ENCODE measurements around the gene NTSR1. TPM values are rescaled to one million over a fixed set of nuclear protein-coding genes. Genes with fewer than 3 reads are reported as not detected.

The NTSR1 gene
- total RNA-seq, 4 donors from 2014 or later, result 0.04 to 0.13 TPM; not detected in 2

- TF ChIP-seq CTCF (IDR thresholded peaks at IDR 0.05 in 4 of 5, conservative IDR thresholded peaks at IDR 0.05 in 1 of 5) (no peak), POLR2A (IDR thresholded peaks at IDR 0.05) (no peak)
- no peaks in the 10 kb centered on the region for H3K4me1 ChIP-seq
- no peaks in the 10 kb centered on the region for H3K9me3 ChIP-seq
- intact Hi-C loops (cut with DNase I; ENCODE audit: low total_unique reads) (no loop called here), in situ Hi-C loops (cut with MboI; ENCODE audit: low sequenced_read_pairs in 4 of 4) (no loop called here)
- no peak overlapping the region for H3K27ac ChIP-seq
- no peaks in the 10 kb centered on the region for H3K36me3 ChIP-seq
- ATAC-seq (no peak), DNase-seq (no peak)
- H3K27me3 ChIP-seq, result peaks cover 9 to 25% (median 18%) of the 10 kb centered on the region in 3 donors
- H3K4me3 ChIP-seq, result no peak overlapping the region
These were observed 14.5 kb upstream of the NTSR1 start for GRCh38 chr20:62694106-62694505.

- H3K36me3 ChIP-seq, result no peaks in the 10 kb centered on the region
- H3K27me3 ChIP-seq, result peaks cover 9 to 25% (median 18%) of the 10 kb centered on the region in 3 donors
- no peak overlapping the region for H3K4me3 ChIP-seq
- no peak overlapping the region for H3K27ac ChIP-seq
- no peak for DNase-seq
- no peak for ATAC-seq
- no peaks in the 10 kb centered on the region for H3K9me3 ChIP-seq
- no peaks in the 10 kb centered on the region for H3K4me1 ChIP-seq
- TF ChIP-seq CTCF (IDR thresholded peaks at IDR 0.05 in 4 of 5, conservative IDR thresholded peaks at IDR 0.05 in 1 of 5) (no peak), POLR2A (IDR thresholded peaks at IDR 0.05) (no peak)
- in situ Hi-C loops (cut with MboI; ENCODE audit: low sequenced_read_pairs in 4 of 4), result no loop called here
- intact Hi-C loops (cut with DNase I; ENCODE audit: low total_unique reads), result no loop called here
These were observed 13.8 kb upstream of the NTSR1 start for GRCh38 chr20:62694868-62695267.

GRCh38 chr20:62695448-62696414 lies 12.9 kb upstream of the NTSR1 start:
- H3K27me3 ChIP-seq, result peaks cover 9 to 25% (median 18%) of the 10 kb centered on the region in 3 donors
- H3K4me1 ChIP-seq, result no peaks in the 10 kb centered on the region
- TF ChIP-seq CTCF (IDR thresholded peaks at IDR 0.05 in 4 of 5, conservative IDR thresholded peaks at IDR 0.05 in 1 of 5) (no peak), POLR2A (IDR thresholded peaks at IDR 0.05) (no peak)
- H3K9me3 ChIP-seq, result no peaks in the 10 kb centered on the region
- H3K36me3 ChIP-seq, result no peaks in the 10 kb centered on the region
- ATAC-seq (no peak), DNase-seq (no peak)
- intact Hi-C loops (cut with DNase I; ENCODE audit: low total_unique reads) (no loop called here), in situ Hi-C loops (cut with MboI; ENCODE audit: low sequenced_read_pairs in 4 of 4) (no loop called here)
- H3K4me3 ChIP-seq, result no peak overlapping the region
- no peak overlapping the region for H3K27ac ChIP-seq

GRCh38 chr20:62696434-62696957 lies 12.1 kb upstream of the NTSR1 start:
- Histone ChIP-seq H3K27ac (no peak overlapping the region), H3K4me1 (no peaks in the 10 kb centered on the region), H3K27me3 (peaks cover 9 to 24% (median 18%) of the 10 kb centered on the region in 3 donors), H3K4me3 (no peak overlapping the region), H3K36me3 (no peaks in the 10 kb centered on the region), H3K9me3 (no peaks in the 10 kb centered on the region)
- in situ Hi-C loops (cut with MboI; ENCODE audit: low sequenced_read_pairs in 4 of 4) (no loop called here), intact Hi-C loops (cut with DNase I; ENCODE audit: low total_unique reads) (no loop called here)
- ATAC-seq (no peak), DNase-seq (no peak)
- TF ChIP-seq CTCF (IDR thresholded peaks at IDR 0.05 in 4 of 5, conservative IDR thresholded peaks at IDR 0.05 in 1 of 5) (no peak), POLR2A (IDR thresholded peaks at IDR 0.05) (no peak)
